AG09319 (cell line): Measurements from ENCODE around the gene NUDT15.

Experiments used
- DNase-seq: peaks from one replicate; pipeline ENCODE4 v3.0.0-alpha.2; 2010; ENCODE audit warnings: low read depth; ENCODE audit errors: extremely low read depth
- TF ChIP-seq, protein P1 (sequence below): IDR thresholded peaks from 2 replicates; pipeline ENCODE4 v1.5.1; 2011; ENCODE audit warnings: low read depth, mild to moderate bottlenecking, inconsistent platforms, low read length, moderate library complexity

The NUDT15 gene

DNA sequence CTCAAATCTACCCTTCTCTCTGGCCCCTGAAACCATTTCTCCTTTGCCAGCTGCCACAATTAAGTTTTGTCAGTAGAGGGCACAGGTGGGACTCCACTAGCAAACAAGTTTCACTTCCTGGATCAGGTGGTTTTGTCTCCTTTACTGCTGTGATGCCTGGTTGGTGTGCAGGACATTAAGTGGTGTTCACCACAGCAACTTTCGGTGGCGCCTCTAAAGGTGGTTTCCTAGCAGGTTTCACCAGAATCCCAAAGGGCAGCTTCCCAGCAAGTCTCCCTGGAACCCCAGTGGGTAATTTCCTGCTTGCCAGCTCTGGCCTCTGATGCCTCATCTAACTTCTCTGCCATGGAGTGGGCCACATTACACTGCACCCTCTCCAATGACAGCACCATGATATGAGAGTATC, 40.7 kb downstream of the NUDT15 start:
- no peak for DNase-seq
- TF ChIP-seq, protein P1, sequence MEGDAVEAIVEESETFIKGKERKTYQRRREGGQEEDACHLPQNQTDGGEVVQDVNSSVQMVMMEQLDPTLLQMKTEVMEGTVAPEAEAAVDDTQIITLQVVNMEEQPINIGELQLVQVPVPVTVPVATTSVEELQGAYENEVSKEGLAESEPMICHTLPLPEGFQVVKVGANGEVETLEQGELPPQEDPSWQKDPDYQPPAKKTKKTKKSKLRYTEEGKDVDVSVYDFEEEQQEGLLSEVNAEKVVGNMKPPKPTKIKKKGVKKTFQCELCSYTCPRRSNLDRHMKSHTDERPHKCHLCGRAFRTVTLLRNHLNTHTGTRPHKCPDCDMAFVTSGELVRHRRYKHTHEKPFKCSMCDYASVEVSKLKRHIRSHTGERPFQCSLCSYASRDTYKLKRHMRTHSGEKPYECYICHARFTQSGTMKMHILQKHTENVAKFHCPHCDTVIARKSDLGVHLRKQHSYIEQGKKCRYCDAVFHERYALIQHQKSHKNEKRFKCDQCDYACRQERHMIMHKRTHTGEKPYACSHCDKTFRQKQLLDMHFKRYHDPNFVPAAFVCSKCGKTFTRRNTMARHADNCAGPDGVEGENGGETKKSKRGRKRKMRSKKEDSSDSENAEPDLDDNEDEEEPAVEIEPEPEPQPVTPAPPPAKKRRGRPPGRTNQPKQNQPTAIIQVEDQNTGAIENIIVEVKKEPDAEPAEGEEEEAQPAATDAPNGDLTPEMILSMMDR: no peak

DNA sequence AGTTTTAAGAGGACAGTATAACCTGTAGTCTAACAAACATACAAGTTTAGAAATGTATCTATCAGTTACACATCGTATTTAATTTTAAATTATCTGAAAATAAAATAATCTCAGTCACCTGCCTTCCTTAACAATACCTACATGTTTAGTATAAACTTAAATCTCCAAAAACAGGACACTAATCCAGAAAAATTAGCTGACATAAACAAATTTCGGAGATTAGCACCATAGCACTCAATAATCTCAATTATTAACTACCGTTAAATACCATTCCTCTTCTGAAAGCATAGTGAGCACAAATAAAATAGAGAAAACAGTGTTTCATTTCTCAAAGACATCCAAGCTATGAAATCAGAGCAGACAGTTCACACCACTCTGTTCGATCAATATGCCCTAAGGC, 44.2 kb downstream of the NUDT15 start:
- TF ChIP-seq, protein P1: no peak
- DNase-seq: no peak

DNA sequence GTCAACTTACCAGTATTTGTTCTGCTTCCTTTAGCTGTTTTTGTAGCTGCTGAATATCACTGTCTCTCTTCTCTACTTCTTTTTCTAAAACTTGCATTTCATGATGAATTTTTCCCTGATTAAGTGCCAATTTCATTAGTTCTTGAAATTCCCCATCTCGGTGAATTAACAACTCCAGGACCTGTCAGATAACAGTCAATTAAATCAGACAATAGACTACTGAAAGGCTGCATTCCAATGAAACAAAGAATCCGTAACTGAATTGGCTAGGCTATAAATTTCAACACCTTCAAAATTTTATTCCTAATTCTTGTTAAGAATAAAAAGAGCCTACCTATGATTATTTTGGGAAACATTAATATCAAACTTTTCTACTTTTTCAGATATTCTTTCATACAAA, 48.7 kb downstream of the NUDT15 start:
- TF ChIP-seq, protein P1: no peak
- no peak for DNase-seq

DNA sequence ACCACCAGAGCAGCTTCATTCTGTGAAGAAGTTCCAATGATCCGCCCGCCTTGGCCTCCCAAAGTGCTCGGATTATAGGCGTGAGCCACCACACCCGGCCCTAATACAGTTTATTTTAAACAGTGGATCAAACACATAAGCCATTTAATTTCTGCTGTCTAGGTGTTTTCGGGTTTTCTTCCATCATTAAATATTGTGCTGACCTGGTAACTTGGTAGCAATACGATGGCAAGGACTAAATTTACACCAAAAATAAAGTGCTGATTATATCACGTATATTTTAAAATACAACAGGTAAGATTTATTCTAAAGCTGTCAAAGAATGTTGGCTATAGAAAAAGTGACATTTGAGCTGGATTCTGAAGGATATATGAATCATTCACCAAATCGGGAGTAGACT, 56.1 kb downstream of the NUDT15 start:
- TF ChIP-seq, protein P1: no peak
- no peak for DNase-seq

DNA sequence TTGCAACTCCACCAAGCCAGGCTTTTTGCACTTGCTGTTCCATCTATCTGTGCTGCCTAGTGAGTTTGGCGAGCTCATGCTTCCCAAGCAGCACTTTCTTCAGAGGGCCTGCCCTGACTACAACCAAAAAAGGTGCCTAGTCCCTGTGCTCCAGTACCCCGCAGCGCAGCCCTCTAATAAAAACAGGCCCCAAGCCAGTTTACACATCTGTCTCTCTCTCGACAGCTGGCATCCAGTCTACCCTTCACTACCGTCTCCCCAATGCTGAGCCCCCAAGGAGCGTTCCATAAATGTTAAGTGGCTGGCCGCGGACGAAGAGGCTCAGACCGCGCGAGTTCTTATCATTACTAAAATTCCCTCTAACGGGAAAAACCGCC, 56.9 kb downstream of the NUDT15 start:
- no peak for DNase-seq
- TF ChIP-seq, protein P1: no peak

DNA sequence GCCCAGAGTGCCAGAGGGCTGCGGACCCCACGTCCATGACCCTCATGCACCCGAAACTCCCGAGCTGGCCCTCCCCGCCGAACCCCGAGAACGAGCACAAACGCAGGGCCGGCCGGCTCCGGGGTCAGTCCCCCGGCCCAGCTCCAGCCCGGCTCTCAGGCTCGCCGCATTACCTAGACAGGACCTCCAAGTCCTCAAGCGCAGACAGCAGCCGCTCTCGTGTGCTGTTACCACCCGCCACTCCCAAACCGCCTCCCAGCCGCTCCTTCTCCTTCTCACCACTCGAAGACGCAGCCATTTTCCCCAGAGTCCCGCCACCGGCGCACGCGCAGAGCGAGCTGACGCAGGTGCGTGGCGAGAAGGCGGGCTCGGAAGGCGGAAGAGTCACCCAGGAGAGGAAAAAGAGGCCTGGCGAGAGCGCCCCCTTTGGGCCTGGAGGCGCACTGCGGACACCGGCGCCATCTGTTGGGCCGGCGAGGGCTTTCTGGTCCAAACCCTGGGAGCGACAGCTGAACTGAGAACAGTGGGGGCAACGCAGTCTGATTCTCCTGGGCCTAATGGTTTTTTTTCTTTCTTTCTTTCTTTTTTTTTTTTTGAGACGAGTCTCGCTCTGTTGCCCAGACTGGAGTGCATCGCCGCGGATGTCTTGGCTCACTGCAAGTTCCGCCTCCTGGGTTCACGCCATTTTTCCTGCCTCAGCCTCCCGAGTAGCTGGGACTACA, 57.4 kb downstream of the NUDT15 start, which contains the start of gene MED4:
MED4 (minus strand) TSS at position 324 of the 722 bp plus-strand sequence; CDS start at position 298, 26 bp downstream.
- TF ChIP-seq, protein P1: no peak; the same call in none of the 2 replicates

DNA sequence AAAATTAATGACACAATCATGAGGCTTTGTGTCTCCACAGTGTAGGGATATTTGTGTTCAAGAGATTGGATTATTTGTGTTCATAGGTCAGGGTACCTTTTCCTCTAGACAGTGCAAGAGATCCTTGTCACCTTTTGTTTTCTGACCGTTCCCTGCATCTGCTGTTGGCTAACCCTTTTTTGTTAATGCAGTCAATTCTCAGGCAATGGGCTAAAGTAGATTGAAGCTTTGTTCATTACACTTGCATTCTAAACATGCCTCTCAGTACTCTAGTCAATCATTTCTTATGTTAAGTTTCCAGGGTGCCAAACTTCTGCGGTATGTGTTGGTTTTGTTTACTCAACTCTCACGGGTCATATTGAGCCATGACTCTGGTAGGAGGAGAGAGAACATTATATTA, 59.1 kb downstream of the NUDT15 start:
- DNase-seq: no peak

More for the DNA sequence above, 57.4 kb downstream of the NUDT15 start, which contains the start of gene MED4:
- DNase-seq: peak; percentile 81

More for the DNA sequence above, 59.1 kb downstream of the NUDT15 start:
- TF ChIP-seq, protein P1: no peak
